Astrocyte of the spinal cord (primary cell): ENCODE results near the gene GNL1.
"Not testable (repeated sequence)": the region's sequence is repeated elsewhere in the genome, so short reads cannot be mapped to it uniquely, and the experiment has no call there.

ENCODE experiments used
- DNase-seq: peaks from one replicate; pipeline ENCODE4 v3.0.0; 2011; ENCODE audit warnings: low read depth, low spot score
- H3K4me3 ChIP-seq: 2 replicates; pipeline ENCODE4 v1.5.1; 2011; ENCODE audit warnings: low read depth, mild to moderate bottlenecking, low read length, moderate library complexity
- CTCF ChIP-seq: IDR thresholded peaks from 2 replicates; pipeline ENCODE4 v1.5.1; 2012; ENCODE audit warnings: low read depth, mild to moderate bottlenecking, low read length, inconsistent platforms
- in situ Hi-C: cut with HindIII; loops from 2 replicates; pipeline ENCODE4 v1.10.0; 2017; ENCODE audit warnings: low sequenced_read_pairs

The GNL1 gene

GRCh38 chr6:30598912-30599624 lies 42.8 kb upstream of the GNL1 start:
- no peak for DNase-seq
- no peak for TF ChIP-seq CTCF
- in situ Hi-C loops = no loop called here
- no peak overlapping the region for H3K4me3 ChIP-seq

- H3K4me3 ChIP-seq, in situ Hi-C loops: not testable (repeated sequence)
- TF ChIP-seq CTCF = peak; percentile 74
- peak; percentile 78 for DNase-seq
These were observed 41.2 kb upstream of the GNL1 start for GRCh38 chr6:30597315-30598144.

GRCh38 chr6:30592287-30592686 lies 36.0 kb upstream of the GNL1 start:
- no peak for TF ChIP-seq CTCF
- no peak for DNase-seq
- no peak overlapping the region for H3K4me3 ChIP-seq
- in situ Hi-C loops = no loop called here

DNA sequence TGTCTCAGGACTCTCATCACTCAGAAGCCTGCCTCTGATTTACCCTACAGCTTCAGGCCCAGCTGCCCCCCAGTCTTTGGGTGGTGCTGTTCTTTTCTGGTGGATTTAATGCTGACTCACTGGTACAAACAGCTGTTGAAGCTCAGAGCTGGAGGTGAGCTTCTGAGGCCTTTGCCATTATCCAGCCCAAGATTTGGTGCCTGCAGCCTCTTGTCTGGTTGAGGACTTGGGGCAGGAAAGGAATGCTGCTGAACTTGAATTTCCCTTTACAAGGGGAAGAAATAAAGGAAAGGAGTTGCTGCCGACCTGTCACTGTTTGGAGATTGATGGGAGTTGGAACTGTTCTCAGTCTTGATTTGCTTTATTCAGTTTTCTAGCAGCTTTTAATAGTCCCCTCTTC lies 34.7 kb upstream of the GNL1 start:
- in situ Hi-C loops = no loop called here
- TF ChIP-seq CTCF = no peak
- peak; percentile 40 for DNase-seq
- no peak overlapping the region for H3K4me3 ChIP-seq

DNA sequence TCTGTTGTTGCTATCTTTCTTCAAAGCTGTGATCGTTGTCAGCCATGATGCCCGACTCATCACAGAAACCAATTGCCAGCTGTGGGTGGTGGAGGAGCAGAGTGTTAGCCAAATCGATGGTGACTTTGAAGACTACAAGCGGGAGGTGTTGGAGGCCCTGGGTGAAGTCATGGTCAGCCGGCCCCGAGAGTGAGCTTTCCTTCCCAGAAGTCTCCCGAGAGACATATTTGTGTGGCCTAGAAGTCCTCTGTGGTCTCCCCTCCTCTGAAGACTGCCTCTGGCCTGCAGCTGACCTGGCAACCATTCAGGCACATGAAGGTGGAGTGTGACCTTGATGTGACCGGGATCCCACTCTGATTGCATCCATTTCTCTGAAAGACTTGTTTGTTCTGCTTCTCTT lies 34.2 kb upstream of the GNL1 start:
- DNase-seq = no peak
- H3K4me3 ChIP-seq = no peak overlapping the region
- in situ Hi-C loops = no loop called here
- TF ChIP-seq CTCF = no peak

GRCh38 chr6:30589754-30590358 lies 33.6 kb upstream of the GNL1 start:
- no peak overlapping the region for H3K4me3 ChIP-seq
- no peak for TF ChIP-seq CTCF
- DNase-seq = no peak
- in situ Hi-C loops = no loop called here
